NCI-H526 (cell line): ENCODE measurements around the gene CSGALNACT2.
A peak's percentile ranks its signal among the peaks of the same experiment; 100 is the strongest.

Experiments
- DNase-seq, 2 experiments: peaks; one replicate each; lab custom pipeline; 2025; lab: John Stamatoyannopoulos, UW

The CSGALNACT2 gene

DNA sequence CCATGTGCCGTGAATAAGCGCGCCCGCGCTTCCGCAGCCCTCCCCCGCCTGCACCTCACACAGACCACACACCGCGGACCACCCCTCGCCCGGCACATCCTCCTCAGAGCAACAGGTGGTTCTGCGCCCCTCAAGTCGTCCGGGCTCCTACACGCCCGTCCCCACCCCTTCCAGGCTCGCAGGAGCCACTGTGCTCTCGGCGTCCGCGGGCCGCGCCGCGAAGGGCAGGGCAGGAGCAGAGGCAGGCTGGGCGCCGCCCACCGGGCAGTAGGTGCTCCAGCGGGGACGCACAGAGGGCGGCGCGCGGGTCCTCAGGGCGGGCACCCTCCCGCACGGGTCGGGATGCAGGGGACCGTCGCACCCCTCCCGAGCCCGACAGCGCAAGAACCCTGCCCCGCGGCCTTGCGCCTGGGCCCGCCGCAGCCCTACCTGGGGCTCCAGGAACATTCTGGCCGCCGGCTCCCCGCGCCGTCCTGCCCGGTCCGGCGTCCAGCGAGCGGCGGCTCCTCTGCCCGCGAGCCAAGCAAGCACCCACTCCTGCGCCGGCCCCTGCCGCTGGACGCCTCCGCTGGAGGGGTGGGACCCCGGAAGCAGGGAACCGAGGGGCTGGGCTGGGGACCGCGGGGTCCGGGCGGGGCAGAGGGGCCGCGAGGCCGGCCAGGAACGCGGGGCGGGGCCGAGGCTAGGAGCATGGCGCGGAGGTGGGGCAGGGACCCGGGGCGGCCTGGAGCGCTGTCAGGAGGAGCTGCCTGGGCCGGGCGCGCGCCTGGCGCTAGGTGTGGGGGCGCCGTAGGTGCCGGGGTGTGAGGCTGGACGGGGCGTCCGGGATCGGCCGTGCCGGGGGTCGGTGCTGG is 91.2 kb downstream of the CSGALNACT2 start:
- DNase-seq: peak in 1 of 2 experiments; percentile 37

- DNase-seq: no peak
Measured at GRCh38 chr10:43230101-43230908, 92.1 kb downstream of the CSGALNACT2 start.

- DNase-seq: no peak
Measured at GRCh38 chr10:43230909-43231522, 92.8 kb downstream of the CSGALNACT2 start.

GRCh38 chr10:43231523-43232078 is 93.4 kb downstream of the CSGALNACT2 start:
- DNase-seq: no peak

DNA sequence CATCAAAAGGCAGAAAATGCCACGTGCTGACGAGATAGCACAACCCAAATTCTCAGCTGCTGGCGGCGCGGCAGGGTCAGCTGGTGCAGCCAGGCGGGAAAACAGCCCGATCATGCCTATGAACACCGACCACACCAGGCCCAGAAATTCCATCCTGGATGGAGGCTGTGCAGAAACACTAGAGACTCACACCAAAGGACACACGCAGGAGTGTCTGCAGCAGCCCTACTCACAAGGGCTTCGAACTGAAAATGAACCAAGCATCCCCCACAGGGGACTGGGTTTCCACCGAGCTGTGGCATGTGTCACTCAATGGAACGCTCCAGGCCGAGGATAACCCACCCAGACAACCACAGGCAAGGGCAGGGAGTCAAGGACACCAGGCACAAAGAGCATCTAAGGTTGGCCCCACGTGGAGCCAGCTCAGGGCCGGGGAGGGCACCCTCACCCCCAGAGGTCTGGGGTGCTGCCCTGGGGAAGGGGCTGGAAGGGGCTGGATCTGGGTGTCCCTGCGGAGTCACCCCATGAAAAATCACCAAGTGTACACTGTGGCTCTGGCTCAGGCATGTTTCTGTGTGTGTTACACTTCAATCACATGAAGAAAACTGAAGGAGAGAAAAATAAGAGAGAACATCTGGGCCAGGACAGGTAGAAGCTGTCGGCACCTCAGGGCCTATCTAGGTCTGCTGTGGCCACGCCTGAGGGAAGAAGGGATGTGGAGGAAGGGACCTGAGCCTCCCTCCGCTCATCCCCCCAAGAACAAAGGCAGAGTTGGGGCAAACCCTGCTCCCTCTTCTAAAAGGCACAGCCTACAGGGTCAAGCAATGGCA is 95.6 kb downstream of the CSGALNACT2 start:
- DNase-seq: no peak

GRCh38 chr10:43234471-43235041 is 96.3 kb downstream of the CSGALNACT2 start:
- no peak for DNase-seq
